MM.1S (cell line): ENCODE results near the gene FGF18.

Experiments used
- CTCF ChIP-seq: fragments of 300-600 bp; sonication (generic); IDR thresholded peaks from 2 replicates; pipeline ENCODE4 v1.5.1; 2016; ENCODE audit warnings: antibody characterized with exemption, low read length, mixed read lengths
- EZH2phosphoT487 ChIP-seq: fragments of 300-600 bp; sonication (generic); IDR thresholded peaks from 2 replicates; pipeline ENCODE4 v1.6.1; 2018; ENCODE audit warnings: antibody characterized with exemption, low read length

GRCh38 chr5:171409164-171410136, 10.0 kb upstream of the FGF18 start:
- no peak for TF ChIP-seq CTCF
- no peak for TF ChIP-seq EZH2phosphoT487
